ENCODE measurements around the gene CHGA.
A peak's percentile ranks its signal among the peaks of the same experiment; 100 is the strongest.

CHGA gene

GRCh38 chr14:92905667-92906066 is 17.3 kb upstream of the CHGA start:
- no peak for DNase-seq (ENCODE audit: low spot score)

- DNase-seq (ENCODE audit: low spot score), result no peak
Measured at GRCh38 chr14:92906420-92906819, 16.5 kb upstream of the CHGA start.

GRCh38 chr14:92906823-92907222 is 16.1 kb upstream of the CHGA start:
- DNase-seq (ENCODE audit: low spot score), result no peak

- no peak for DNase-seq (ENCODE audit: low spot score)
Measured at GRCh38 chr14:92907316-92907911, 15.5 kb upstream of the CHGA start.

- DNase-seq (ENCODE audit: low spot score), result peak; percentile 19
Measured at GRCh38 chr14:92914087-92914656, 8.8 kb upstream of the CHGA start.

GRCh38 chr14:92916201-92916600 is 6.7 kb upstream of the CHGA start:
- no peak for DNase-seq (ENCODE audit: low spot score)

GRCh38 chr14:92917041-92917940 is 5.7 kb upstream of the CHGA start:
- DNase-seq (ENCODE audit: low spot score), result no peak

GRCh38 chr14:92917956-92918355 is 5.0 kb upstream of the CHGA start:
- no peak for DNase-seq (ENCODE audit: low spot score)

GRCh38 chr14:92920001-92920400 is 2.9 kb upstream of the CHGA start:
- DNase-seq (ENCODE audit: low spot score), result no peak

GRCh38 chr14:92922155-92922735 is 705 bp upstream of the CHGA start:
- no peak for DNase-seq (ENCODE audit: low spot score)

GRCh38 chr14:92923744-92924103 is 774 bp downstream of the CHGA start:
- no peak for DNase-seq (ENCODE audit: low spot score)

GRCh38 chr14:92924247-92924646 is 1.3 kb downstream of the CHGA start:
- DNase-seq (ENCODE audit: low spot score), result peak; percentile 44

GRCh38 chr14:92925446-92925845 is 2.5 kb downstream of the CHGA start:
- no peak for DNase-seq (ENCODE audit: low spot score)

- DNase-seq (ENCODE audit: low spot score), result no peak
Measured at GRCh38 chr14:92926180-92926845, 3.4 kb downstream of the CHGA start.

- DNase-seq (ENCODE audit: low spot score), result no peak
Measured at GRCh38 chr14:92926931-92927330, 4.0 kb downstream of the CHGA start.

GRCh38 chr14:92927349-92928257 is 4.7 kb downstream of the CHGA start:
- DNase-seq (ENCODE audit: low spot score), result no peak

GRCh38 chr14:92928258-92928629 is 5.3 kb downstream of the CHGA start:
- no peak for DNase-seq (ENCODE audit: low spot score)

- DNase-seq (ENCODE audit: low spot score), result no peak
Measured at GRCh38 chr14:92928961-92929688, 6.2 kb downstream of the CHGA start.

- DNase-seq (ENCODE audit: low spot score), result no peak
Measured at GRCh38 chr14:92929689-92930608, 7.0 kb downstream of the CHGA start.

Data from NAMALWA (cell line).